HepG2 (cell line): ENCODE results near the gene CCL27. TPM values are rescaled to one million over a fixed set of nuclear protein-coding genes. Genes with fewer than 3 reads are reported as not detected.
A peak's percentile ranks its signal among the peaks of the same experiment; 100 is the strongest.

Experiments used
- GATAD2A ChIP-seq: IDR thresholded peaks from 2 replicates; pipeline ENCODE4 v1.6.1; 2016
- HDAC1 ChIP-seq: sonication (generic); formaldehyde crosslinking; IDR thresholded peaks from 2 replicates; pipeline ENCODE4 v1.5.1; 2020; ENCODE audit warnings: mild to moderate bottlenecking, missing genetic modification reagents
- HMGXB3 ChIP-seq: sonication (generic); formaldehyde crosslinking; IDR thresholded peaks from 2 replicates; pipeline ENCODE4 v1.4.0; 2020; ENCODE audit warnings: missing genetic modification reagents, borderline replicate concordance
- KDM6A ChIP-seq: IDR thresholded peaks from 2 replicates; pipeline ENCODE4 v1.6.1; 2016; ENCODE audit warnings: low read depth
- KMT2B ChIP-seq: IDR thresholded peaks from 2 replicates; pipeline ENCODE4 v1.6.1; 2016; ENCODE audit warnings: missing genetic modification reagents, missing compliant biosample characterization
- MIER3 ChIP-seq: IDR thresholded peaks from 2 replicates; pipeline ENCODE4 v1.6.1; 2016; ENCODE audit warnings: missing compliant biosample characterization, borderline replicate concordance
- MLX ChIP-seq: IDR thresholded peaks from 2 replicates; pipeline ENCODE4 v1.6.1; 2016
- NFIC ChIP-seq: IDR thresholded peaks from 2 replicates; pipeline ENCODE4 v1.6.1; 2012; ENCODE audit warnings: mild to moderate bottlenecking, low read length, inconsistent platforms
- NFYC ChIP-seq: IDR thresholded peaks from 2 replicates; pipeline ENCODE4 v1.6.1; 2016; ENCODE audit warnings: missing genetic modification reagents, missing compliant biosample characterization
- PATZ1 ChIP-seq: sonication (generic); formaldehyde crosslinking; IDR thresholded peaks from 2 replicates; pipeline ENCODE4 v1.4.0; 2020; ENCODE audit warnings: missing genetic modification reagents
- PREB ChIP-seq: sonication (generic); formaldehyde crosslinking; IDR thresholded peaks from 2 replicates; pipeline ENCODE4 v1.4.0; 2020; ENCODE audit warnings: missing genetic modification reagents
- SOX13 ChIP-seq, 3 experiments: fragments of 450-650 bp in 1 of 3; sonication (generic) in 1 of 3; formaldehyde crosslinking in 1 of 3; IDR thresholded peaks in 2 of 3; conservative IDR thresholded peaks in 1 of 3; 2 replicates each; pipeline versions ENCODE4 v1.5.0 to v1.6.1; 2016 to 2020; ENCODE audit warnings: antibody characterized with exemption in 1 of 3, mild to moderate bottlenecking in 1 of 3, missing compliant biosample characterization in 1 of 3, missing genetic modification reagents in 1 of 3, moderate library complexity in 1 of 3
- TBX2 ChIP-seq: sonication (generic); formaldehyde crosslinking; IDR thresholded peaks from 2 replicates; pipeline ENCODE4 v1.5.0; 2020; ENCODE audit warnings: missing genetic modification reagents, mild to moderate bottlenecking, borderline replicate concordance
- TCF7 ChIP-seq: sonication (generic); IDR thresholded peaks from 2 replicates; pipeline ENCODE4 v1.6.1; 2016; ENCODE audit warnings: antibody characterized with exemption, low read depth
- TSC22D2 ChIP-seq: sonication (generic); formaldehyde crosslinking; IDR thresholded peaks from 2 replicates; pipeline ENCODE4 v1.5.1; 2020; ENCODE audit warnings: missing genetic modification reagents, mild to moderate bottlenecking, borderline replicate concordance
- WIZ ChIP-seq: sonication (generic); formaldehyde crosslinking; IDR thresholded peaks from 2 replicates; pipeline ENCODE4 v1.5.1; 2020; ENCODE audit warnings: mild to moderate bottlenecking, missing genetic modification reagents
- ZFP82 ChIP-seq: sonication (generic); formaldehyde crosslinking; IDR thresholded peaks from 2 replicates; pipeline ENCODE4 v1.5.1; 2020; ENCODE audit warnings: mild to moderate bottlenecking, missing genetic modification reagents, borderline replicate concordance
- ZFX ChIP-seq: sonication (generic); formaldehyde crosslinking; IDR thresholded peaks from 2 replicates; pipeline ENCODE4 v1.4.0; 2020; ENCODE audit warnings: mild to moderate bottlenecking, low read depth, missing genetic modification reagents, moderate library complexity
- ZKSCAN1 ChIP-seq: fragments of 150-350 bp; IDR thresholded peaks from 2 replicates; pipeline ENCODE4 v1.6.1; 2014; ENCODE audit warnings: low read length
- ZNF570 ChIP-seq: sonication (generic); formaldehyde crosslinking; IDR thresholded peaks from 2 replicates; pipeline ENCODE4 v1.4.0; 2020; ENCODE audit warnings: mild to moderate bottlenecking, missing genetic modification reagents, borderline replicate concordance
- polyA plus RNA-seq, 8 experiments: library from polyadenylated mRNA; depleted of rRNA in 3 of 8; stranded (reverse) in 7 of 8; unstranded in 1 of 8; fragments of >200 nt; fragmentation: Illumina TruSeq in 4 of 8; extraction: Trizol in 4 of 8; gene quantifications; 2 replicates each; pipeline versions ENCODE4 v1.2.1 to v1.2.3, GENCODE V29; 2011 to 2016; ENCODE audit warnings: low read depth in 4 of 8, missing spikeins in 1 of 8, mixed read lengths in 1 of 8; ENCODE audit not compliant: insufficient read depth in 1 of 8
- total RNA-seq, 5 experiments: library from RNA; depleted of rRNA; stranded (reverse); fragments of >200 nt; fragmentation: Illumina TruSeq; extraction: Trizol; gene quantifications; 2 replicates each; pipeline ENCODE4 v1.2.3, GENCODE V29; 2016; ENCODE audit warnings: low read depth in 1 of 5

Gene CCL27
- total and polyA plus RNA-seq, 2 of the 13 experiments (the other 11 are each of a cell fraction or from before 2014, with no cell fraction given) = not detected

GRCh38 chr9:34620061-34620994 lies 42.1 kb downstream of the CCL27 start, which contains the start of gene DCTN3 (continued):
- TF ChIP-seq HMGXB3 (CRISPR knock-in tag) (0 out of 2 replicates have a peak, but pooled peaks have one; percentile 24), MIER3 (CRISPR knock-in tag) (peak; percentile 52; the same call in 1 of the 2 replicates), GATAD2A (0 out of 2 replicates have a peak, but pooled peaks have one; percentile 26), KMT2B (CRISPR knock-in tag) (peak; percentile 72), TBX2 (peak; percentile 39), ZKSCAN1 (no peak), SOX13 (IDR thresholded peaks at IDR 0.05) (no peak), SOX13 (CRISPR knock-in tag; conservative IDR thresholded peaks at IDR 0.05 in 1 of 2, IDR thresholded peaks at IDR 0.05 in 1 of 2) (0 out of 4 replicates have a peak, but pooled peaks of 1 of the 2 experiments have one; percentile 16), TCF7 (no peak), ZNF570 (no peak), HDAC1 (peak; percentile 56; the same call in 1 of the 2 replicates), ZFX (CRISPR knock-in tag) (peak; percentile 78), MLX (CRISPR knock-in tag) (no peak), NFYC (CRISPR knock-in tag) (peak; percentile 88), ZFP82 (no peak), PATZ1 (CRISPR knock-in tag) (no peak), NFIC (no peak), WIZ (CRISPR knock-in tag) (no peak), KDM6A (CRISPR knock-in tag) (no peak), TSC22D2 (CRISPR knock-in tag) (no peak), PREB (no peak)
